ENCODE data around the gene MZT2A.
"Not testable (repeated sequence)": the region's sequence is repeated elsewhere in the genome, so short reads cannot be mapped to it uniquely, and the experiment has no call there.

The MZT2A gene

GRCh38 chr2:131473266-131473665 is 18.9 kb downstream of the MZT2A start:
- H3K27me3 Mint-ChIP-seq; H3K9me3 Mint-ChIP-seq; H3K4me1 Mint-ChIP-seq (ENCODE audit: low read depth); DNase-seq; H3K4me3 Mint-ChIP-seq; H3K27ac Mint-ChIP-seq; H3K36me3 Mint-ChIP-seq (ENCODE audit: low read depth): not testable (repeated sequence)

DNA sequence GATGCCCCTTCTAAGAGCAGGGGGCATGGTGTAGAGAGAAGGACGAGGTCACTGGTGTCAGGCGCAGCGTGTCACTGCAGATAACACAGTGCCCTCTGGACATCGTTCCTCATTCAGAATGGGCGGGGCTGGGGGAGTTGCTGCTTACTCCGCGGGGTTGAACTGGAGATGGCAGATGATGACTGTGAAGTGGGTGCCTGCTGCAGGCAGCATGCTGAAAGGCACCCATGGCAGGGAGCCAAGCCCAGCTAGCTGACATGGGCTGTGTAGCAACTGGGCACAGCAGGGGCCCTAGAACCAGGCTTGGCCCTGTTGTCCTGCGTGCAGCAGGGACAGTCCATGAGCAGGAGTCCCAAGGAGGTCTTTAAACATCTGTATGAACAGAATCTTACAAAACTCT is 20.6 kb downstream of the MZT2A start:
- H3K4me3 Mint-ChIP-seq; H3K9me3 Mint-ChIP-seq; H3K27ac Mint-ChIP-seq; DNase-seq; H3K27me3 Mint-ChIP-seq; H3K4me1 Mint-ChIP-seq (ENCODE audit: low read depth): not testable (repeated sequence)
- H3K36me3 Mint-ChIP-seq (ENCODE audit: low read depth) = peaks cover 15% of the 10 kb centered on the region

GRCh38 chr2:131470944-131471343 is 21.3 kb downstream of the MZT2A start:
- H3K4me3 Mint-ChIP-seq; H3K27me3 Mint-ChIP-seq; H3K4me1 Mint-ChIP-seq (ENCODE audit: low read depth); H3K27ac Mint-ChIP-seq; DNase-seq; H3K9me3 Mint-ChIP-seq: not testable (repeated sequence)
- peaks cover 13% of the 10 kb centered on the region for H3K36me3 Mint-ChIP-seq (ENCODE audit: low read depth)

DNA sequence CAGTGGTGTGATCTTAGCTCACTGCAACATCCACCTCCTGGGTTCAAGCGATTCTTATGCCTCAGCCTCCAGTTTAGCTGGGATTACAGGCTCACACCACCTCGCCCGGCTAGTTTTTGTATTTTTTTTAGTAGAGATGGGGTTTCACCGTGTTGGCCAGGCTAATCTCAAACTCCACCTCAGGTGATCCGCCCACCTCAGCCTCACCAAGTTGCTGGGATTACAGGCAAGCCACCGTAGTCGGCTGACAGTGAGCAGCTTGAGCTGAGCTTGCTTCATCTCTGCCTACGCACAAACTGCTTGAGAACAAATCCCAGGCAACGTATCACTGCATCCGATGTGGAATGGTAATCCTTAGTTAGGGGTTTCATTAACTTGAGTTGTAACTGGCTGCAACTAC is 24.5 kb downstream of the MZT2A start:
- H3K36me3 Mint-ChIP-seq (ENCODE audit: low read depth) = peaks cover 13% of the 10 kb centered on the region
- H3K9me3 Mint-ChIP-seq; DNase-seq; H3K27ac Mint-ChIP-seq; H3K4me3 Mint-ChIP-seq; H3K27me3 Mint-ChIP-seq; H3K4me1 Mint-ChIP-seq (ENCODE audit: low read depth): not testable (repeated sequence)

GRCh38 chr2:131454914-131455313 is 37.3 kb downstream of the MZT2A start:
- peaks cover 11% of the 10 kb centered on the region for H3K4me1 Mint-ChIP-seq (ENCODE audit: low read depth)
- not testable (repeated sequence) for DNase-seq; H3K4me3 Mint-ChIP-seq; H3K27ac Mint-ChIP-seq; H3K9me3 Mint-ChIP-seq; H3K36me3 Mint-ChIP-seq (ENCODE audit: low read depth)
- H3K27me3 Mint-ChIP-seq = peaks cover 51% of the 10 kb centered on the region

- Mint-ChIP-seq H3K4me1 (ENCODE audit: low read depth) (peaks cover 11% of the 10 kb centered on the region), H3K27me3 (peaks cover 42% of the 10 kb centered on the region)
- not testable (repeated sequence) for H3K4me3 Mint-ChIP-seq; DNase-seq; H3K9me3 Mint-ChIP-seq; H3K36me3 Mint-ChIP-seq (ENCODE audit: low read depth); H3K27ac Mint-ChIP-seq
These were observed 40.8 kb downstream of the MZT2A start for GRCh38 chr2:131451265-131451949.

- H3K27ac Mint-ChIP-seq; H3K36me3 Mint-ChIP-seq (ENCODE audit: low read depth); H3K4me3 Mint-ChIP-seq; H3K9me3 Mint-ChIP-seq; DNase-seq: not testable (repeated sequence)
- Mint-ChIP-seq H3K27me3 (peaks cover 33% of the 10 kb centered on the region), H3K4me1 (ENCODE audit: low read depth) (peaks cover 11% of the 10 kb centered on the region)
These were observed 44.2 kb downstream of the MZT2A start for GRCh38 chr2:131447981-131448380.

GRCh38 chr2:131445896-131446295 is 46.3 kb downstream of the MZT2A start:
- no peaks in the 10 kb centered on the region for H3K36me3 Mint-ChIP-seq (ENCODE audit: low read depth)
- DNase-seq = no peak
- H3K27ac Mint-ChIP-seq = no peak overlapping the region
- no peaks in the 10 kb centered on the region for H3K9me3 Mint-ChIP-seq
- no peak overlapping the region for H3K4me3 Mint-ChIP-seq
- H3K27me3 Mint-ChIP-seq = peaks cover 32% of the 10 kb centered on the region
- peaks cover 8% of the 10 kb centered on the region for H3K4me1 Mint-ChIP-seq (ENCODE audit: low read depth)

- not testable (repeated sequence) for H3K36me3 Mint-ChIP-seq (ENCODE audit: low read depth); H3K27ac Mint-ChIP-seq; H3K4me3 Mint-ChIP-seq; H3K9me3 Mint-ChIP-seq; DNase-seq
- peaks cover 32% of the 10 kb centered on the region for H3K27me3 Mint-ChIP-seq
- H3K4me1 Mint-ChIP-seq (ENCODE audit: low read depth) = peaks cover 12% of the 10 kb centered on the region
These were observed 46.7 kb downstream of the MZT2A start for GRCh38 chr2:131445515-131445797.

GRCh38 chr2:131444736-131445514 is 47.3 kb downstream of the MZT2A start:
- H3K4me3 Mint-ChIP-seq; H3K9me3 Mint-ChIP-seq; DNase-seq; H3K36me3 Mint-ChIP-seq (ENCODE audit: low read depth); H3K27ac Mint-ChIP-seq: not testable (repeated sequence)
- H3K4me1 Mint-ChIP-seq (ENCODE audit: low read depth) = peaks cover 13% of the 10 kb centered on the region
- H3K27me3 Mint-ChIP-seq = peaks cover 27% of the 10 kb centered on the region

- H3K4me3 Mint-ChIP-seq; H3K36me3 Mint-ChIP-seq (ENCODE audit: low read depth); DNase-seq; H3K9me3 Mint-ChIP-seq: not testable (repeated sequence)
- Mint-ChIP-seq H3K4me1 (ENCODE audit: low read depth) (peaks cover 13% of the 10 kb centered on the region), H3K27me3 (peaks cover 29% of the 10 kb centered on the region), H3K27ac (peak overlapping the region; percentile 80)
These were observed 51.3 kb downstream of the MZT2A start for GRCh38 chr2:131440742-131441468.
